ENCODE data around the gene HAGH. TPM values are rescaled to one million over a fixed set of nuclear protein-coding genes. Genes with fewer than 3 reads are reported as not detected.

HAGH gene
- total RNA-seq, 4 donors from 2014 or later: 30.6 to 56.5 (median 43.4) TPM

DNA sequence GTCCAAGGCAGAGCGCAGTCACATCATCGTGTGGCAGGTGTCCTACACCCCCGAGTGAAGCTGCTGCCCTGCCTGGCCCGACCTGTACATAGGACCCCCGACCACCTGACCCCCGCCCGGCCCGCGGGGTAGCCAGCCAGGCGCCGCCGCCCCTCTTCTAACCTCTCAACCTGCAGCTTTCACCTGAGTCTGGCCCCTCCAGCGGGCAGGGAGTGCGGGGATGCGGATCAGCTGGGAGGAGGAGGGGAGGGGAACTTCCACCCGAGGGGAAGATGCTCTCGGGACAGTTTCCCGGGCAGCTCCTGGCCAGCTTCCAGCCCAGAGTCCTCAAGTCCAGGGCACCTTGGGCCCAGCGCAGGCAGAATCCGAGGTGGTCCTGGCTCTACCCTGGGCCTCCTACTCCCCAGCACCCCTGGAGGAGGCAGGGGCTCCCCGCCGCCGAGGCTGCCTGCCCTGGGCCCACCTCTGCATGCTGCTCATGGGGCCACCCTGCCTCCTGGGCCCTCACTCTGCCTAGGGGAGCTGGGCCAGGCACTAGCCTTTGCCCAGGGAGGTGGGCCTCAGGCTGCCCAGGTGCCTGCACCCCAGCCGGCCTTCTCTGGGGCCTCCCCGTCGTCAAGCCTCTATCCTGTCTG lies 57.7 kb downstream of the HAGH start:
- Histone ChIP-seq H3K4me3 (no peak overlapping the region), H3K27ac (no peak overlapping the region), H3K4me1 (peaks cover 15 to 64% (median 30%) of the 10 kb centered on the region in 3 donors), H3K27me3 (no peaks in the 10 kb centered on the region), H3K9me3 (no peaks in the 10 kb centered on the region), H3K36me3 (peaks cover 33 to 60% (median 44%) of the 10 kb centered on the region in 3 donors)
- TF ChIP-seq, protein P1, sequence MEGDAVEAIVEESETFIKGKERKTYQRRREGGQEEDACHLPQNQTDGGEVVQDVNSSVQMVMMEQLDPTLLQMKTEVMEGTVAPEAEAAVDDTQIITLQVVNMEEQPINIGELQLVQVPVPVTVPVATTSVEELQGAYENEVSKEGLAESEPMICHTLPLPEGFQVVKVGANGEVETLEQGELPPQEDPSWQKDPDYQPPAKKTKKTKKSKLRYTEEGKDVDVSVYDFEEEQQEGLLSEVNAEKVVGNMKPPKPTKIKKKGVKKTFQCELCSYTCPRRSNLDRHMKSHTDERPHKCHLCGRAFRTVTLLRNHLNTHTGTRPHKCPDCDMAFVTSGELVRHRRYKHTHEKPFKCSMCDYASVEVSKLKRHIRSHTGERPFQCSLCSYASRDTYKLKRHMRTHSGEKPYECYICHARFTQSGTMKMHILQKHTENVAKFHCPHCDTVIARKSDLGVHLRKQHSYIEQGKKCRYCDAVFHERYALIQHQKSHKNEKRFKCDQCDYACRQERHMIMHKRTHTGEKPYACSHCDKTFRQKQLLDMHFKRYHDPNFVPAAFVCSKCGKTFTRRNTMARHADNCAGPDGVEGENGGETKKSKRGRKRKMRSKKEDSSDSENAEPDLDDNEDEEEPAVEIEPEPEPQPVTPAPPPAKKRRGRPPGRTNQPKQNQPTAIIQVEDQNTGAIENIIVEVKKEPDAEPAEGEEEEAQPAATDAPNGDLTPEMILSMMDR (IDR thresholded peaks at IDR 0.05): no peak
- TF ChIP-seq POLR2A (IDR thresholded peaks at IDR 0.05): no peak
- 67 to 73% methylated on average over 2 to 7 of the region's 26 CpGs for WGBS, 2 donors
- intact Hi-C loops (cut with DNase I): no loop called here
- no peak for DNase-seq

DNA sequence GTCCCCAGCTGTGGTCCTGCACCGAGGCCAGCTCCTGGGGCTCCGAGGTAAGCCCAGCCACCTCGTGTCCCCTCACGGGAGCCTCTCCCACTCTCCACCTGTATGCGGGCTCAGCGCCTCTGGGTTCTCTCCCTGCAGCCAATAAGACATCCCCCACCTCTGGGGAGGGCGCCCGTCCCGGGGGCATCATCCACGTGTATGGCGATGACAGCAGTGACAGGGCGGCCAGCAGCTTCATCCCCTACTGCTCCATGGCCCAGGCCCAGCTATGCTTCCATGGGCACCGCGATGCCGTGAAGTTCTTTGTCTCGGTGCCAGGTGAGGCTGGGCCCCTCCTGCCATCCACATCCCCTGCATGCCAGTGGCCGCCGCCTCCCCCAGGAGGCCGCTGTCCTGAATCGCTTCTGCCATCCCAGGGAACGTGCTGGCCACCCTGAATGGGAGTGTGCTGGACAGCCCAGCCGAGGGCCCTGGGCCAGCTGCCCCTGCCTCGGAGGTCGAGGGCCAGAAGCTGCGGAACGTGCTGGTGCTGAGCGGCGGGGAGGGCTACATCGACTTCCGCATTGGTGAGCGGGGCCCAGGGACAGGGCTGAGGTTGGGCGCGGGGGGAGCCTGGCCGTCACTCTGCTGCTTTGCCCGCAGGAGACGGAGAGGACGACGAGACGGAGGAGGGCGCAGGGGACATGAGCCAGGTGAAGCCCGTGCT lies 58.4 kb downstream of the HAGH start:
- 87 to 88% methylated on average over 24 to 30 of the region's 41 CpGs for WGBS, 2 donors
- peaks cover 33 to 67% (median 48%) of the 10 kb centered on the region in 3 donors for H3K36me3 ChIP-seq
- no peak for DNase-seq
- intact Hi-C loops (cut with DNase I): no loop called here
- H3K27ac ChIP-seq: no peak overlapping the region
- no peak overlapping the region for H3K4me3 ChIP-seq
- H3K4me1 ChIP-seq: peaks cover 14 to 64% (median 31%) of the 10 kb centered on the region in 3 donors
- H3K27me3 ChIP-seq: no peaks in the 10 kb centered on the region
- H3K9me3 ChIP-seq: no peaks in the 10 kb centered on the region
- TF ChIP-seq, protein P1 (IDR thresholded peaks at IDR 0.05): no peak
- TF ChIP-seq POLR2A (IDR thresholded peaks at IDR 0.05): no peak

DNA sequence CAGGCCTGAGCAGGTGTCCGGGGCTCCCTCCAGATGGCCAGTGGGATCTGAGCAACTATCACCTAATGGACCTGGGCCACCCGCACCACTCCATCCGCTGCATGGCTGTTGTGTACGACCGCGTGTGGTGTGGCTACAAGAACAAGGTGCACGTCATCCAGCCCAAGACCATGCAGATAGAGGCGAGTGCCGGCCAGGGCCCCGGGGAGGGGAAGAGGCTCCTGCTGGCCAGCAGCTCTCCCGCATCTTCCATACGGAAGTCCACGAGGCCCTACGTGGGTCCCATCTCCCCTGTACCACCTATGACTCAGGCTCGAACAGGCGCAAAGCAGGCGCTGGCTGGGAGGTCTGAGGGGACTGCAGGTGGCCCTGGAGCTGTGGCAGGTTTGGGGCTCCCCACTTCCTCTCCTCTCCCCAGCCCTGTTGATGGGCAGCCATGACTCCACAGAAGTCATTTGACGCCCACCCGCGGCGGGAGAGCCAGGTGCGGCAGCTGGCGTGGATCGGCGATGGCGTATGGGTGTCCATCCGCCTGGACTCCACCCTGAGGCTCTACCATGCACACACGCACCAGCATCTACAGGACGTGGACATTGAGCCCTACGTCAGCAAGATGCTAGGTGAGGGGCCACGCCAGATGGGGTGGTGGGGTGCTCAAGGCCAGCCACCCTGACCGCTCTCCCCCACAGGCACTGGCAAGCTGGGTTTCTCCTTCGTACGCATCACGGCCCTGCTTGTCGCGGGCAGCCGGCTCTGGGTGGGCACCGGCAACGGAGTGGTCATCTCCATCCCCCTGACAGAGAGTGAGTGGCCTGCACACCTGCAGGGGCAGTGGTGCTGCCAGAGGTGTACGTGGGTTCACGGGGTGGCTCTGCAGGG lies 59.3 kb downstream of the HAGH start:
- no peak for TF ChIP-seq POLR2A (IDR thresholded peaks at IDR 0.05)
- 90 to 100% methylated on average over 2 to 4 of the region's 42 CpGs for WGBS, 2 donors
- intact Hi-C loops (cut with DNase I): no loop called here

DNA sequence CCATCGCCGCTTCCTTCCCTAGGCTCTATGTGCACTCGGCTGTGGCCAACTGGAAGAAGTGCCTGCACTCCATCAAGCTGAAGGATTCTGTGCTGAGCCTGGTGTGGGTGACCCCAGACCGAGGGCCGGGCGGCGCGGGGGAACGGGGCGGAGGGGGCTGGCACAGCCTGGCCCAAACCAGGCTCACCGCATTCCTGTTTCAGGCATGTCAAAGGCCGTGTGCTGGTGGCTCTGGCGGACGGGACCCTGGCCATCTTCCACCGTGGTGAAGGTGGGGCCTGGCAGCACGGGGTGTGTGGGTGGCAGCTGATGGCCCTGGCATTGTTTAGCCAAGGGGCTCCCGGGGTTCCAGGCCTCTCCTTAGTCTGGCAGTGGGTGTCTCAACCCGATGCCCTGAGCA lies 59.9 kb downstream of the HAGH start:
- Histone ChIP-seq H3K4me1 (peaks cover 14 to 57% (median 24%) of the 10 kb centered on the region in 3 donors), H3K4me3 (no peak overlapping the region), H3K27ac (no peak overlapping the region), H3K27me3 (no peaks in the 10 kb centered on the region), H3K9me3 (no peaks in the 10 kb centered on the region), H3K36me3 (peaks cover 37 to 82% (median 59%) of the 10 kb centered on the region in 3 donors)
- no peak for TF ChIP-seq POLR2A (IDR thresholded peaks at IDR 0.05)
- TF ChIP-seq, protein P1 (IDR thresholded peaks at IDR 0.05): no peak
- intact Hi-C loops (cut with DNase I): no loop called here
- DNase-seq: no peak
- 60% methylated on average over 1 of the region's 18 CpGs; no CpG with 5 or more reads in 1 of the 2 donors for WGBS, 2 donors

More for the DNA sequence above, 59.3 kb downstream of the HAGH start:
- Histone ChIP-seq H3K27ac (no peak overlapping the region), H3K4me1 (peaks cover 14 to 64% (median 31%) of the 10 kb centered on the region in 3 donors), H3K4me3 (no peak overlapping the region), H3K27me3 (no peaks in the 10 kb centered on the region), H3K36me3 (peaks cover 35 to 75% (median 56%) of the 10 kb centered on the region in 3 donors), H3K9me3 (no peaks in the 10 kb centered on the region)
- DNase-seq: no peak

DNA sequence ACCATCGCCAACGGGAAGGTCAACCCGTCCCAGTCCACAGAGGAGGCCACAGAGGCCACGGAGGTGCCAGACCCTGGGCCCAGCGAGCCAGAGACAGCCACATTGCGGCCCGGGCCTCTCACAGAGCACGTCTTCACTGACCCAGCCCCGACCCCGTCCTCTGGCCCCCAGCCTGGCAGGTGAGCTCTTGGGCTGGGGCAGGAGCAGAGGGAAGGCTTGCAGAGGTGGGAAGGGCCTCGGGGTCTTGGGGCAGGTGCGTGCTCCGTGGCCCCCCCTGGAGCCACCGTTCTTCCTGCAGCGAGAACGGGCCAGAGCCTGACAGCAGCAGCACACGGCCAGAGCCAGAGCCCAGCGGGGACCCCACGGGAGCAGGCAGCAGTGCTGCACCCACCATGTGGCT lies 60.4 kb downstream of the HAGH start:
- Histone ChIP-seq H3K4me1 (peaks cover 14 to 52% (median 21%) of the 10 kb centered on the region in 3 donors), H3K36me3 (peaks cover 37 to 86% (median 59%) of the 10 kb centered on the region in 3 donors), H3K27ac (no peak overlapping the region), H3K9me3 (no peaks in the 10 kb centered on the region), H3K4me3 (no peak overlapping the region), H3K27me3 (no peaks in the 10 kb centered on the region)
- TF ChIP-seq, protein P1 (IDR thresholded peaks at IDR 0.05): no peak
- no peak for TF ChIP-seq POLR2A (IDR thresholded peaks at IDR 0.05)
- DNase-seq: no peak
- intact Hi-C loops (cut with DNase I): no loop called here
- no CpG with 5 or more reads among the region's 19 CpGs for WGBS, 2 donors
